LoVo (cell line): ENCODE results near the gene WNT2B.
"Not testable (repeated sequence)": the region's sequence is repeated elsewhere in the genome, so short reads cannot be mapped to it uniquely, and the experiment has no call there.

Experiments used
- DNase-seq: peaks from one replicate; pipeline ENCODE4 v3.0.0-alpha.2; 2016; ENCODE audit warnings: low spot score

The WNT2B gene

DNA sequence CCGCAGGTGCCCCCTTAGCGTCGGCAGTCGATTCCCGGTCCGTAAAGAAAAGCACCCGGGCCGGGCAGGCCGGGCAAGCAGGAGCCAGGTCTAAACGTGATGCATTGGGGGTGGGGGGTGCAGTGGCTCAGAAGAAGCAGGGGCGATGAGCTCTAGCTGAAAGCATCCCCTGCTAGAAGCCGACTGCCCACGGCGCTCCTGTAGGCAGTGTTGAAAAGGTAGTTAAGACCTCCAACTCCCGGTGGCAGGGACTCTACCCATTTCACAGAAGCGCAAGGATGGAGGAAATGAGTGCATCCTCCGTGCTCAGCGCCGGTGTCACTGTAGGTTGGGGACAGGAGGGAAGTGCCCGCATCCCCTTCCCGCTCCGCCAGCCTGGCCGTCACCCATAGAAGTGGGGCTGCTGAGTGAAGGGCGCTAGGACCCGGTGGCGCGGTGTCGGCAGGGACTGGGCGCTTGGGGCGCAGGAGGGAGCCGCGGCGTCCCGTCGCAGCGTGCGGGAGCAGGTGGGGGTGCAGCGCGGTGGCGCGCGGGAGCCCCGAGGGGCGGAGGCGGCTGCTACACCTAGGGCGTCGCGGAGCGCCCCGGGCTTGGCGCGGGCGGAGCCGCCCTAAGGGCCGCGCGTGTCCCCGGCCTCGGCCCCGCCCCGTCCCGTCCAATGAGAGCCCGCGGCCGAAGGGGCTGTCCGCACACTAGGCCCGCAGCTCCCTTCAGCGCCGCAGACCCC lies at the start of gene WNT2B:
Gene WNT2B (plus strand): TSS at position 688 of the 727 bp plus-strand sequence. CDS start 298 bp downstream, outside the sequence.
- DNase-seq, result peak; percentile 20

DNA sequence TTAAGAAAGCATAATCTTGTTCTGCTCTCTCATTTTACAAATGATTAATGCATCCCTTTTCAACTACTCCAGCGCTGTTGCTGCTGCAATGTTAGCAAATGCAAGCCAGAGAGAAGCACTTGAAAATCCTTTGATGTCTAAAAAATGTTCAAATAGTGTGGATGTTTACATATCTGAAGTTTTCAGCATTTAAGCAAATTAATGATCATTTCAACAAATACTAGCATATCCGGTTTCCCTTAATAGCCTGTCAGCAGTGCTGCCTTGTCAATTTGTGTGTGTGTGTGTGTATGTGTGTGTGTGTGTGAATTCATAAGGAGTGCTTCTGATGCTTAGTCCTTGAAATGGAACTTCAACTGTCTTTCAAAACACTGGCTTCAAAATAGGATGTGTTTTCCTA lies 48.1 kb upstream of the WNT2B start:
- no peak for DNase-seq

DNA sequence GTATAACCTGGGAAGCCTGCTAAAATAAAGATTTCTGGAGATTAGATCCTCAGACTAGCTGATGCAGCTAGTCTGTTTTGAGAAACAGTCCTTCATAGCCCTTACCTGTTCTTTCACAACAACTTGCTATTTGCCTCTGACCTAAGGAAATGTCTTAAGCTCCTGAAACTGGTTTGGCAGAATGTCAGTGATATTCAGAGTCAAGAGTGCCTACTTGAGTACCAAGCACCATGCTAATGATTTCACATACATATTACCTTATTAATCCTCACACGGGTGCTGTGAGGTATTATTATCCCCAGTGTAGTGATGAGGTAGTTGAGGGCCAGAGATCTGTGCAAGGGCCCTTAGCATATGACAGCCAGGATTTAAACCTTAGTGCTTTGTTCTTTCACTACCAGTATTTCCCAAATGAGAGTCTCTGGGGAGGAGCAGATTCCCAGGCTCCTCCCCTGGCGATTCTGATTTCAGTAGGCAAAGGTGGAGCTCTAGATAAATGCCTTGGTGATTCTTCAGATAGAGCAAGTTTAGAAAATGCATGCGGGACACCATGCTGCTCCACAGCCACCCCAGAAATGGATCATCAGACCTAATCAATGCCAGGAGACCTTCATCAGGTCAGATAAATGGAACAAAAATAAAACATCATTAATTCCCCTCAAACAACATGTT lies 47.4 kb upstream of the WNT2B start:
- no peak for DNase-seq

DNA sequence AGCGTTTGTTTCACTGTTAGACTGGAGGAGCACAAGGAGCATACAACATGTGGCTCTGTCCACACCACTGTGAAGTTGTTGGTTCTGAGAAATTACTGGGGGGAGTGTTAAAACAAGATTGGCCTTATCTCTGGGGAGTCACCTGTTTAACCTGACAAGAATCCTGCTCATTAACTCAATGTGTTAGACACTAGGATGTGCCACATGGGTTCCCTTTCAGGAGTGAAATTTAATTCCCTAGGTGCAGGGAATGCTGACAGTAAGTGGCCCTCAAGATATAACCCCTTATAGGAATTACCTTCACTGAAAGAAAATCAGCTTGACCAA lies 45.8 kb upstream of the WNT2B start:
- DNase-seq, result no peak

DNA sequence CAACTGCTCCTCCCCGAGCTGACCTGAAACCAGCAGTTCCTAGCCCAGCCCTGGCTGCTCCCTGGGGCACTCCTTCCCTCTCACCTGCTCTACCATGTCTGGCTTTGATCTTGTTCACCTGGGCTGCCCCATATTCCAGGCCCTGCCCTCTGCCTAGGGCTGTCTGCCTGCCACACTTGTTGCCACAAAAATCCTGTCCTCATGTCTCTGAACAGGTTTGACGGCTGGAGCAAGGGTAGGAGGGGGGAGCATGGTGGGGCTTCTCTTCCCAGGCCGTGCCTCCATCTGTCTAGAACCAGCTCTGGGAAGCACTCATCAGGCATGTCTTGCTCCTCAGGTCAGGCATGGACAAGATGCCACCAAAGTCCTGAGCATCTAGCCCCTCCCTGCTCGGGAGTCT lies 44.3 kb upstream of the WNT2B start:
- no peak for DNase-seq

DNA sequence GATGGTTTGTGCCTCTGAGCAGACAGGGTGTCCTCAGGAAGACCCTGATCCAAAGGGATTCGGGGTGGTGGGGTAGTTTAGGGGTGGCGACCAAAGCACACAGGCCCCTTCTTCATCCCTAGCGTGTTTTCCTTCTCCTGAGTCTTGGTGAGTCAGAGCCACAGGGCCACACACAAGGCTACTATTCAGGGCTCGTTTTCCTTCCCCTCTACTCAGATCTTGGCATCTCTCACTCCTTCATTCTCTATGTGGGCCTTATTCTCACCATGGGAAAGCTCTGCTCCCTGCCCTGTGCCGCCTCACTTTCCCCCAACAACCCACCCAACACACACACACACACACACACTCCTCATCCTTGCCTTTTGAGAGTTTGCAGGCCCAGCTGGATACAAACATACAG lies 43.6 kb upstream of the WNT2B start:
- DNase-seq, result no peak

DNA sequence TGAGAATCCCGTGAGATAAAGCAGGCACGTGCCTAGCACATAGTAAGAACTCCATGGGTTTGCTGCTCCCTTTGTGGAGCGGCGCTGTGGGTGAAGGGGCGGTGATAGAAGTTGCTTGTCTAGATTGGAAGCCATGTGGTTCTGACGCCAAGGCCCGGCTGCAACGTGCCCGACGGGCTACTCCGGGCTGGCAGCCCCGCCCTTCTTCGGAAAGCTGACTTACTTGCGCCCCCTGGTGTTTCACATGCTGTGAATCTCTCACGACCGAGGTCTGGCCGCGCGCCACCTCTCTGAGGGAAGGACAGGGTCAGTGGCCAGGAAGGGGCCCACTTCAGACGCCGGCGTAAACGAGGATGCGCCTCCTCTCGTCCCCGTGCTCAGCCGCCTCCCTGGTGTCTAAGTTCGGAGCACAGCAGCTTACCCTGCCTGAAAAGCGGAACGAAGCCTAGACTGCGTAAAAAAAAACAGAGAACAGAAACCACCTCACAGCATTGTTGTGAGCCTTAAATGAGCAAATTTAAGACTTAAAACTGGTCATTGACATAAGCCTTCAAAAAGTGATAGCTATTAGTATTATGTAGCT lies 42.6 kb upstream of the WNT2B start:
- DNase-seq, result peak; percentile 91

DNA sequence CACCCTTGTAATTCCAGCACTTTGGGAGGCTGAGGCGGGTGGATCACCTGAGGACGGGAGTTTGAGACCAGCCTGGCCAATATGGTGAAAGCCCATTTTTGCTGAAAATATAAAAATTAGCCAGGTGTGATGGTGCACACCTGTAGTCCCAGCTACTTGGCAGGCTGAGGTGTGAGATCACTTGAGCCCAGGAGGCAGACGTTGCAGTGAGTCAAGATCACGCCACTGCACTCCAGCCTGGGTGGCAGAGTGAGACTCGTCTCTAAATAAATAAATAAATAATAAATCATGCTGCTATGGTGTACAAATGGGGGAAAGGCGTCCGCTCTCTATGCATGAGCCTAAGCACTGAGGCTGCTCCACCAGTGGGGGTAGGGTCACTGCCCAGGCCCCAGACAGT lies 38.4 kb upstream of the WNT2B start:
- DNase-seq, result not testable (repeated sequence)

DNA sequence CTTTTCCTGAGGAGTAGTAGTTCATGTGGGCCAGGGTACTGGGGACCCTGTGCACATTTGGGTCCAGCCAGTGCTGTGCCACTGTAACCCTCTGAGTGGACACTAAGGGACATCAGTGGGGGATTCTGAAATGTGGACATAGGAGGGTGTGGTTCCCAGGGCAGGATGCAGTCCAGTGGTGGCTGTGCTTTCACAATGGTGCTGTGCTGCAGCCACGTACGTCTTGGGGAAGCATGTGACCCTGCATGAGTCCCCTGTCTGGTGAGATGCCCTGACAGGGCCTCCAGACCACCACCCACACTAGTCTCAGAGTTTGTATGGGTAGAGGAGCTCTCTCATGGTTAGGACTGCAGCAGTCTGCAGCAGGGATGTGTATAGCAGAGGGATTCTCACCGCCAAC lies 37.8 kb upstream of the WNT2B start:
- no peak for DNase-seq

DNA sequence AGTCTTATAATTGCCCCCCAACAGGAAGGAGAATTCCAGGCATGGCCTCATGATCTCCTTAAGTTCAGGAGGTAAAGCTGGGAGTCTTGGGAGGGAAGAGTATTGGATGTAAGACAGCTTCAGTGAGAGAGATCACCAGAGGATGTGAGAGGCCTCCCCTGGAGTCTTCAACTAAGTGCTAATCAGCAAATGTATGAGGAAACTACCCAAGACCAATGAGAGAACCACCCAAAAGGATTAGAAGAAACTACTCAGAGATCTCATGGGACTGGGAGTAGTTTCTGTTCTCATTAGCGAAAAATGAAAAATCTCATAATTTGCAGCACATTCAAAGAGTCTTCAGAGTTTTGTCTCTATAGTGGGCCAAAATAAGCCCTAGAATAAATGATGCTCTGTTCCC lies 36.6 kb upstream of the WNT2B start:
- no peak for DNase-seq

DNA sequence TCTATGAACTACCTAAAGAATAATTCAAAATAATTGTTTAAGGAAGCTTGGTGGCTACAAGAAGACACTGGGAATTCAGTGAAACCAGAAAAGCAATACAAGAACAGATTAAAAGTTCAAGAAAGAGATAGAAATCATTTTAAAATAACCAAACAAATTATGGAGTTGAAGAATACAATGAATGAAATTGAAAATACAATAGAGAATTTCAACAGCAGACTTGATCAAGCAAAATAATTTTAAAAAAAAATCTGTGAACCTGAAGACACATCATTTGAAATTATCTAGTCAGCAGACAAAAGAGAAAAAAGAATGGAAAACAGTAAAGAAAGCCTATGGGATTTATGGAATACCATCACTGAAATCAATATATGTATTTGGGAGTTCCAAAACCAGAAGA lies 31.2 kb upstream of the WNT2B start:
- DNase-seq, result no peak

DNA sequence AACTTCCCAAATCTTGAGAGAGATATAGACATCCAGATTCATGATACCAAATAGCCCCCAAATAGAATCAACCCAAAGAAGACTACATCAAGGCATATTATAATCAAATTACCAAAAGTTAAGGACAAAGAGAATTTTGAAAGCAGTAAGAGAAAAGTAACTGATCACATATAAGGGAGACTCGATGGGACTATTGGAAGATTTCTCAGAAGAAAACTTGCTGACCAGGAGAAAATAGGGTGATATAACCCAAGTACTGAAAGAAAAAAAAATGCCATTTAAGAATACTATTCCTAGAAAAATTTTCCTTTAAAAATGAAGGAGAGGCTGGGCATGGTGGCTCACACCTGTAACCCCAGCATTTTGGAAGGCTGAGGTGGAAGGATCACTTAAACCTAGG lies 30.5 kb upstream of the WNT2B start:
- no peak for DNase-seq

DNA sequence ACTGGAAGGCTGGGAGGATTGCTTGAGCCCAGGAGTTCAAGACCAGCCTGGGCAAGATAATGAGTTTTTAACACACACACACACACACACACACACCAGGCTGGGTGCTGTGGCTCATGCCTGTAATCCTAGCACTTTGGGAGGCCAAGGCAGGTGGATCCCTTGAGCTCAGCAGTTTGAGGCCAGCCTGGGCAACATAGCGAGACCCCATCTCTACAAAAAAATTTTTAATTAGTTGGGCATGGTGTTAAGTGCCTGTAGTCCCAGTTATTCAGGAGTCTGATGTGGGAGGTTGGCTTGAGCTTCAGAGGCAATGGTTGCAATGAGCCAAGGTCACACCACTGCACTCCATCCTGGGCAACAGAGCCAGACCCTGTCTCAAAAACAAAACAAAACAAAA lies 22.7 kb upstream of the WNT2B start:
- not testable (repeated sequence) for DNase-seq

DNA sequence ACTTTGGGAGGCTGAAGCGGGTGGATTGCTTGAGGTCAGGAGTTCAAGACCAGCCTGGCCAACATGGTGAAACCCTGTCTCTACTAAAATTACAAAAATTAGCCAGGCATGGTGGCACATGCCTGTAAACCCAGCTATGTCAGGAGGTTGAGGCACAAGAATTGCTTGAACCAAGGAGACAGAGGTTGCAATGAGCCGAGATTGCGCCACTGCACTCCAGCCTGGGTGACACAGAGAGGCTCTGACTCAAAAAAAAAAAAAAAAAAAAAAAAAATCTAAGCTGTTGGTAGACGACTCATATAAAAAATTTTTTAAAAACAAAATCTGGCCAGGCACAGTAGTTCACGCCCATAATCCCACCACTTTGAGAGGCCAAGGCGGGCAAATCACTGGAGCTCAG lies 21.1 kb upstream of the WNT2B start:
- DNase-seq, result not testable (repeated sequence)

DNA sequence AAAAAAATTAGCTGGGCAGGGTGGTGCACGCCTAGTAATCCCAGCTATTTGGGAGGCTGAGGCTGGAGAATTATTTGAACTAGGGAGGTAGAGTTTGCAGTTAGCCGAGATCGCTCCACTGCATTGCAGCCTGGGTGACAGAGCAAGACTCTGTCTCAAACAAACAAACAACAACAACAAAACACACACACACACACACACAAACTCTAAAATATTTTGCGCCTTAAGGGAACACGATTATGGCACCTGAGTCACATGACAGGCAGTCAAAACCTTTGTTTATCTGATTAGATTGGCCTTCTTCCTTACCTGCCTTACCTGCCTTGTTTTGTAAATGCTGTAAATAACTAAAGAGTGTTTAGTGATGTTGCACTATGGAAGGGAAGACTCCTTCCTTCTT lies 20.6 kb upstream of the WNT2B start:
- DNase-seq, result no peak

DNA sequence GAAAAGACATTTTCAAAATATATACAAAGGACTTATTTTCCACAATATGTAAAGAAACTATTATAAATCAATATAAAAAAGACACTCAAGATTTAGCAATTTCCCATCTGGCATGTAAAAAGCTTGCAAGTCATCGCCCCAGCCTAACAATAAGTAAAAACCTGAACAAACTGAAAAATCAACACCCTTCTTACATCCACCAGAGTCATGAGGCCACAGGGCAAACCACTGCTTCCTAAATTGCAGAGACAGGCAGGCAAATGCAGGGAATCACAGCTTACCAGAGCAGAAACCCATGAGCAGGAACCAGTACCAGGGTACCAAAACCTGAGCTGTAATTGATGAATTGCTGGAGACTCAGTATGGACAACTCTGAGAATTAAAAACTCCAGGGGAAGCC lies 16.7 kb upstream of the WNT2B start:
- DNase-seq, result no peak

DNA sequence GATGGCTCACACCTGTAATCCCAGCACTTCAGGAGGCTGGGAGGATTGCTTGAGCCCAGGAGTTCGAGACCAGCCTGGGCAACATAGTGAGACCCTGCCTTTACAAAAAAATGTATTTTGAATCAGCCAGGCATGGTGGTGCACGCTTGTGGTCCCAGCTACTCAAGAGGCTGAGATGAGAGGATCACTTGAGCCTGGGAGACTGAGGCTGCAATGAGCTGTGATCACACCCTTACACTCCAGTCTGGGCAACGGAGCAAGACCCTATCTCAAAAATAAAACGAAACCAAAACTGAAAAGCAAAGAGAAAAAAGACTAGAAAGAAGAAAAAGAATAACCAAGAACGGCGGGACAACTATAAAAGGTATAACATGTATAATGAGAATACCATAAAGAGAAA lies 15.4 kb upstream of the WNT2B start:
- no peak for DNase-seq

DNA sequence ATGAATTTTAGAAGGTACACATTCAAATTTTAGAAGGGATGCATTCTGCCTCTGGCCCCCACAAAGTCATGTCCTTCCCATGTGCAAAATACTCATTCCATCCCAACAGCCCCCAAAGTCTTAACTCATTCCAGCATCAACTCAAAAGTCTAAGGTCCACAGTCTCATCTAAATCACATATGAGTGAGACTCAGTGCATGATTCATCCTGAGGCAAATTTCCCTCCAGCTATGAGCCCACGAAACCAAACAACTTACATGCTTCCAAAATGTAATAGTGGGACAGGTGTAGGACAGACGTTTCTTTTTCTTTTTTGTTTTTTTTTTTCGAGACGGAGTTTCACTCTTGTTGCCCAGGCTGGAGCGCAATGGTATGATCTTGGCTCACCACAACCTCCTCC lies 12.5 kb upstream of the WNT2B start:
- no peak for DNase-seq

DNA sequence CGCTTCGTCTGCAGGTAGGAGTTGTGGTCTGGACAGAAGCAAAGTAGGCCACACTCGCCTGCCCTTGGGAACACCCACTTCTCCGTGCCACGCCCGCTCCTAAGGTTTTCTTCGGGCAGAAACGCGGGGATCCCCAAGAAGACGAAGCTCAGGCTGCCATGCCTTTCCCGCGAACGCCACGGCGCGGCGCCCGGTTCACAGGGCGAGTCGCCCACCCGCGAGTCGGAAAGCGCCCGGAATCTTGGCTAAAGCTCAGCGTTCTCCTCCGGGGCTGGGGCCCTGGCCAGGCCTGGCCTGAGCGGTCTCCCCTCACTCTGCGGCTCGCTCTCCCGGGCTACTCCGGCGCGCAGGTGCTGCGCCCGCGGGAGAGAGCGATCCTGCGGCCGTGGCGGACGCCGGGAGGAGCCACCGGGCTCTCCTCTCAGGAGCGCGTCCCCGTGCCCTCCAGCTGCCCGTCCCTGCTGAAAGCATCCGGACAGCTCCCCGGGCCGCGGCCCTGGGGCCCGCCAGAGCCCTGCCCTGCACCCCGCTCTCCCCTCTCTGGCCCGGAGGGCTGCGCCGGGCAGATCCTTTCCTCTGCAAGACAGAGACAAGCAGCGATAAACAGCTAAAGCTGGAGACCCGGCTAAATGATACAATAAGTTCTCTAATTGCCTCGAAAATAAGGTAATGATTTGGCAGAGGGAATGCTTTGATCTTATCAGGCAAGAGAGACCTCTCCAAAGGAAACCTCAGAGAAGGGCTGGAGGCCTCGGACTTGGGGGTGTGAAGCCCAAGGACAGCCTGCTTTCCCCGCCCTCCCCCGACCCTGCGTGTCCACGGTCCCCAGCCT lies 6.7 kb upstream of the WNT2B start:
- DNase-seq, result peak; percentile 57

DNA sequence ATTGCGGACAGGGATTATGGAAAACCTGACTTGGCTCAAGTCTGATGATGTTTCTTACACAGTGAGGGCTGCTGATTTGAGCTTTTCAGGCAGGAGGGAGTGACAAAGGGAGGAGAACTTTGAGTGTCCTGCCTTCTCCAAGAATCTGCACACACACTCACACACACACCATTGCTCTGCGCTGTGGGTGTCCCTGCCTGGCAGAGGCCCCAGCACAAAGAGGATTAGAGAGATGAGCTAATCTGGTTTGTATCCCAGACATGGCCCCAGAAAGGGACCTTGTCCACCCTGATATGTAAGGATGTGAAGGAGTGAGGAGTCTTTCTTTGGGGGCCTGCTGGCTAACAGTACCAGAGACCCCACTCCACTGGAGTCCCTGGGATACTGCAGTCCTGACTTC lies 5.9 kb upstream of the WNT2B start:
- DNase-seq, result no peak

DNA sequence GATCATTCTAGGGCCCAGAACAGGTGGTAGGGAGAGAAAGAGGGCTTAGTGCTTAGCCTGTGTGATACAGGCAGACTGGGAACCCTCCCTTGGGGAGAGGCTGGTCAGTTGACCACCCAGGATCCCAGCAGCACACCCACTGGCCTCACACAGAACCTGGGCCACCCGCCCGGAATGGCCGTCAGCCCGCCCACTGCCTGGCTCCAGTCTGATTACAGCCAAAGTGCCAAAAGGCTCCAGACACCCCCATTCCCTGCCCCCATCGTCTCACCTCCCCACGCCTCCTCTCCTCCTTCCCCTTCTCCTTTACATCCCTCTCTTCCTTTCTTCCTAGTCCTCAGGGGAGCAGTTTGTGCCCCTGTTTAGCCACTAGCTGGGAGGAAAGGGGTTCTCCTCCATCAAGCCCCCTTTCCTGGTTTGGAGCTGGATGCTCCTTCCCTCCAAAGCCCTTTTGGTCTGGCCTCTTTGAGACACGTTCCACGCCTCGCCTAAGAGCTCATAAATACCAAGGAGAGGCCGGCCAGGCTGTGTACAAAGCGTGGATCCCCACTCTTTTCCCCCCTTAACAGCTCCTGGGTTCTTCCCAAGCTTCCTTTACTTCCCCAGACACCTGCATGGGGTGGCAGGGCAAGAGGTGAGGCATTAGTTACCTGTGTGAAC lies 4.6 kb upstream of the WNT2B start:
- no peak for DNase-seq

DNA sequence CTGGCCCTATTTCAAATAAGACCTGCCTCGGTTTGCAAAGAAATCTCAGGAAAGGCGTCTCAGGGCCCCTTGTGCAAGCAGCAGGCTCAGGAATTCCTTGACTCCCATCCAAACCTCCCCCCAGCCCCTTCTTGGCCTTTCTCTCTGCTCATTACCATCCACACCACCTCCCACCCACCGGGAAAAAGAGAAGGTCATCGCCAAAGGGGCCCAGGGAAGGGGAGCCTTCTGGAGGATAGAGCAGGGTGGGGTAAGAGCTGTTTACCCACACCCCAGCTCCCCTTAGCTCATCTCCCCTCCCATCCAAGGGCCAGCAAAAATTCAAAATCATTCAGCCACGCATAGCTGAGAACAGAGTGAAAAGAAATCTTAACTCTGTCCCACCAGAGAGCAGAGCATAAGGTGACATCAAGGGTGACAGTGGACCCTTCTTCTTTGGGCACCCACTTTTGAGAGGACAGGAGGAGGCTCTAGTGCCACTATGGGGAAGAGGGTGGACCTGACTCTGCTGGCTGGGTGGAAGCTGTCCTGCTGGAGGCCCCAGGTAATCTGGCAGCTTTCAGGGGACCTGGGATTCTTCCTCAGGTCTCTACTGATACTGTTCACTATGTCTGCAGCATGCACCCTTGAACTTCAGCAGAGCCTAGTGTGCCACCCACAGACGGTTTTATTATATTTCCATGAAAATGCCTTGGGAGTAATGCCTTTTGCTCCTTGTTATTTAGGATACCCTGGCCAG lies 3.9 kb upstream of the WNT2B start:
- DNase-seq, result no peak
